ENCODE data around the gene PFKM.
A peak's percentile ranks its signal among the peaks of the same experiment; 100 is the strongest.
"Not testable (repeated sequence)": the region's sequence is repeated elsewhere in the genome, so short reads cannot be mapped to it uniquely, and the experiment has no call there.

PFKM gene

GRCh38 chr12:48119078-48119833 is at the start of gene PFKM:
PFKM (plus strand) TSS chr12:48119364; CDS start chr12:48122775, 3,411 bp downstream.
- DNase-seq = peak; percentile 98

GRCh38 chr12:48070033-48070432 is 49.1 kb upstream of the PFKM start:
- no peak for DNase-seq

GRCh38 chr12:48070731-48071130 is 48.4 kb upstream of the PFKM start:
- DNase-seq = no peak

- DNase-seq = no peak
Observed at GRCh38 chr12:48071808-48072207, 47.4 kb upstream of the PFKM start.

GRCh38 chr12:48072266-48072665 is 46.9 kb upstream of the PFKM start:
- no peak for DNase-seq

GRCh38 chr12:48074266-48074665 is 44.9 kb upstream of the PFKM start:
- no peak for DNase-seq

GRCh38 chr12:48075832-48076231 is 43.3 kb upstream of the PFKM start:
- DNase-seq = no peak

GRCh38 chr12:48077111-48077510 is 42.1 kb upstream of the PFKM start:
- DNase-seq = no peak

- DNase-seq = no peak
Observed at GRCh38 chr12:48078901-48079300, 40.3 kb upstream of the PFKM start.

GRCh38 chr12:48080285-48080684 is 38.9 kb upstream of the PFKM start:
- DNase-seq = no peak

GRCh38 chr12:48080821-48081220 is 38.3 kb upstream of the PFKM start:
- no peak for DNase-seq

- DNase-seq = peak; percentile 41
Observed at GRCh38 chr12:48084066-48084465, 35.1 kb upstream of the PFKM start.

- DNase-seq = no peak
Observed at GRCh38 chr12:48084841-48085460, 34.2 kb upstream of the PFKM start.

GRCh38 chr12:48086327-48086726 is 32.8 kb upstream of the PFKM start:
- no peak for DNase-seq

GRCh38 chr12:48092611-48093010 is 26.6 kb upstream of the PFKM start:
- DNase-seq = no peak

- no peak for DNase-seq
Observed at GRCh38 chr12:48104531-48104930, 14.6 kb upstream of the PFKM start.

GRCh38 chr12:48105321-48105866 is 13.8 kb upstream of the PFKM start:
- no peak for DNase-seq

GRCh38 chr12:48105867-48106680 is 13.1 kb upstream of the PFKM start, which contains the start of gene SENP1:
SENP1 (minus strand) TSS chr12:48106079; CDS start chr12:48101472, 4,607 bp downstream.
- DNase-seq = peak; percentile 95

- no peak for DNase-seq
Observed at GRCh38 chr12:48106681-48107613, 12.2 kb upstream of the PFKM start.

- no peak for DNase-seq
Observed at GRCh38 chr12:48109424-48109823, 9.7 kb upstream of the PFKM start.

- DNase-seq = no peak
Observed at GRCh38 chr12:48110691-48111311, 8.4 kb upstream of the PFKM start.

GRCh38 chr12:48111312-48111693 is 7.9 kb upstream of the PFKM start:
- DNase-seq = not testable (repeated sequence)
